ENCODE measurements around the gene USP34. TPM values are rescaled to one million over a fixed set of nuclear protein-coding genes. Genes with fewer than 3 reads are reported as not detected.

USP34 gene
- total RNA-seq, 1 donor from 2014 or later: 108 TPM

- no peak overlapping the region for H3K27ac ChIP-seq
- H3K4me3 ChIP-seq: no peak overlapping the region
- no peak for DNase-seq
- ATAC-seq: no peak
- H3K9me3 ChIP-seq: no peaks in the 10 kb centered on the region
- no peaks in the 10 kb centered on the region for H3K27me3 ChIP-seq (ENCODE audit: low read depth)
- TF ChIP-seq CTCF (IDR thresholded peaks at IDR 0.05): no peak
- H3K36me3 ChIP-seq: peaks cover 87% of the 10 kb centered on the region
- H3K4me1 ChIP-seq: no peaks in the 10 kb centered on the region
- intact Hi-C loops (cut with DNase I): no loop called here
Observed at GRCh38 chr2:61253136-61253535, 217.8 kb downstream of the USP34 start.

GRCh38 chr2:61252031-61252430 is 218.9 kb downstream of the USP34 start:
- H3K9me3 ChIP-seq: no peaks in the 10 kb centered on the region
- H3K36me3 ChIP-seq: peaks cover 87% of the 10 kb centered on the region
- H3K27me3 ChIP-seq (ENCODE audit: low read depth): no peaks in the 10 kb centered on the region
- no peak overlapping the region for H3K4me3 ChIP-seq
- intact Hi-C loops (cut with DNase I): no loop called here
- DNase-seq: no peak
- H3K4me1 ChIP-seq: no peaks in the 10 kb centered on the region
- no peak for ATAC-seq
- no peak overlapping the region for H3K27ac ChIP-seq
- no peak for TF ChIP-seq CTCF (IDR thresholded peaks at IDR 0.05)

DNA sequence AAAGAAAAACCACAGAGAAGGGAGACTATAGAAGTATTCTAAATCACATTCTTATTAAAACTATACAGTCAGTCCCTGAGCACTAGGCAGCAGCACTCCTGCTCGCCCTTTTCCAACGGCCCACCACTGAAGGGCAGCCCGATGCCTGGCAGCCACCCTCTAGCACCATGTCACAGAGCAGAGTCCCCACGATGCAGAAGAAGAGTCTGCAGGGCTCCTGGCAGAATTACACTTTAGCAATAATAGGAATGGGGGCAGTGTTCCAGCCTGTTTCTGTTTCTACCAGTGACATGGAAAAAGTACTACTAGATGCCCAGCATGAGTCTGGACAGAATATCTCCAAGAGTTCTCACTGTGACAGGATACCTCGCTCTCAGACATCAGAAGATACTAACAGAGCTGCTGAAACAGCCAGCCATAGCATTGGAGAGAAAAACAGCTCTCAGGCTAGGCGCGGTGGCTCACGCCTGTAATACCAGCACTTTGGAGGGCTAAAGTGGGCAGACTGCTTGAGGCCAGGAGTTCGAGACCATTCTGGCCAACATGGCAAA is 221.3 kb downstream of the USP34 start:
- DNase-seq (no peak), ATAC-seq (no peak)
- Histone ChIP-seq H3K9me3 (no peaks in the 10 kb centered on the region), H3K27ac (no peak overlapping the region), H3K4me1 (no peaks in the 10 kb centered on the region), H3K4me3 (no peak overlapping the region), H3K27me3 (ENCODE audit: low read depth) (no peaks in the 10 kb centered on the region), H3K36me3 (peaks cover 83% of the 10 kb centered on the region)
- intact Hi-C loops (cut with DNase I): no loop called here
- TF ChIP-seq CTCF (IDR thresholded peaks at IDR 0.05): no peak

GRCh38 chr2:61247204-61247812 is 223.6 kb downstream of the USP34 start:
- H3K27ac ChIP-seq: no peak overlapping the region
- no peak for TF ChIP-seq CTCF (IDR thresholded peaks at IDR 0.05)
- no peak for DNase-seq
- no peaks in the 10 kb centered on the region for H3K27me3 ChIP-seq (ENCODE audit: low read depth)
- no peaks in the 10 kb centered on the region for H3K9me3 ChIP-seq
- no peaks in the 10 kb centered on the region for H3K4me1 ChIP-seq
- intact Hi-C loops (cut with DNase I): no loop called here
- peaks cover 86% of the 10 kb centered on the region for H3K36me3 ChIP-seq
- no peak for ATAC-seq
- no peak overlapping the region for H3K4me3 ChIP-seq

DNA sequence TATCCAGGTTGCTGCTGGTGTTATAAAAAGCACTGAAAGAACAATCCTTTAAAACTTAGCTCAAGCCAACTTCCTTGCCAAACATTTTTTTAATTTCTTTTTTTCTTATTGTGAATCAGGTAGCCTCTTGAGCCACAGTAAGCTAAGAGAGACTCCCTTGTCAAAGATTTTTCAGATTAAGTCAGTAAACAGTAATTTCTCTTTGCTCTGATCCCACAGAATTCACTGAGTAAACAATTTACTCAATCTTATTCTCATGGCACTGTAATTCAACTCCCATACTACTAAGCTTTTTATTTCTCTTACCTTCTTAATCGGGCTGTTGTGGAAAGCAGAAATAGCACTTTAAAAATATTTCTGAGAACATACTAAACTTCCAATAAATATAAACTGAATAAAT is 226.2 kb downstream of the USP34 start:
- H3K4me3 ChIP-seq: no peak overlapping the region
- TF ChIP-seq CTCF (IDR thresholded peaks at IDR 0.05): no peak
- H3K4me1 ChIP-seq: no peaks in the 10 kb centered on the region
- H3K36me3 ChIP-seq: peaks cover 89% of the 10 kb centered on the region
- H3K27me3 ChIP-seq (ENCODE audit: low read depth): no peaks in the 10 kb centered on the region
- no peaks in the 10 kb centered on the region for H3K9me3 ChIP-seq
- no peak for DNase-seq
- intact Hi-C loops (cut with DNase I): no loop called here
- H3K27ac ChIP-seq: no peak overlapping the region
- no peak for ATAC-seq

Measured in lower lobe of right lung (tissue), 2 donors.